KMS-11 (cell line): ENCODE results near the gene ERC2.

ENCODE experiments used
- H2AFZ ChIP-seq: fragments of 200-600 bp; sonication (generic); 2 replicates; pipeline ENCODE4 v1.6.1; 2016; ENCODE audit warnings: antibody characterized with exemption, mixed run types, low read depth
- H3K27ac ChIP-seq: fragments of 200-600 bp; sonication (generic); 2 replicates; pipeline ENCODE4 v1.6.1; 2016; ENCODE audit warnings: mild to moderate bottlenecking, mixed run types
- H3K27me3 ChIP-seq: fragments of 200-600 bp; sonication (generic); 2 replicates; pipeline ENCODE4 v1.6.1; 2017; ENCODE audit warnings: mild to moderate bottlenecking, low read depth, mixed run types, moderate library complexity; ENCODE audit not compliant: insufficient read depth
- H3K36me3 ChIP-seq: fragments of 200-600 bp; sonication (generic); 2 replicates; pipeline ENCODE4 v1.6.1; 2017; ENCODE audit warnings: mild to moderate bottlenecking, mixed run types; ENCODE audit not compliant: insufficient read depth
- H3K4me1 ChIP-seq: fragments of 200-600 bp; sonication (generic); 2 replicates; pipeline ENCODE4 v1.6.1; 2016; ENCODE audit warnings: mild to moderate bottlenecking, low read depth, mixed run types; ENCODE audit not compliant: poor library complexity, severe bottlenecking
- H3K4me2 ChIP-seq: fragments of 200-600 bp; sonication (generic); 2 replicates; pipeline ENCODE4 v1.7.0; 2016; ENCODE audit warnings: mild to moderate bottlenecking, mixed run types
- H3K4me3 ChIP-seq: fragments of 200-600 bp; sonication (generic); IDR thresholded peaks from 2 replicates; pipeline ENCODE4 v1.6.1; 2017; ENCODE audit warnings: low read depth, low read length, mixed read lengths; ENCODE audit not compliant: insufficient read depth
- H3K79me2 ChIP-seq: fragments of 200-600 bp; sonication (generic); 2 replicates; pipeline ENCODE4 v1.6.1; 2016; ENCODE audit warnings: low read depth, mixed run types; ENCODE audit not compliant: insufficient read depth
- H3K9ac ChIP-seq: fragments of 200-600 bp; sonication (generic); 2 replicates; pipeline ENCODE4 v1.6.1; 2016; ENCODE audit warnings: mild to moderate bottlenecking, mixed run types
- H4K20me1 ChIP-seq: fragments of 200-600 bp; sonication (generic); 2 replicates; pipeline ENCODE4 v1.6.1; 2016; ENCODE audit warnings: mild to moderate bottlenecking, mixed run types; ENCODE audit not compliant: insufficient read depth
- CTCF ChIP-seq: fragments of 200-600 bp; sonication (generic); conservative IDR thresholded peaks from 2 replicates; pipeline ENCODE4 v1.6.1; 2017; ENCODE audit warnings: low read depth, mild to moderate bottlenecking, antibody characterized with exemption, low read length, moderate library complexity, mixed read lengths

ERC2 gene

GRCh38 chr3:55731741-55732140 lies 736.5 kb downstream of the ERC2 start:
- H3K4me2 ChIP-seq, result no peak overlapping the region
- H3K4me1 ChIP-seq, result no peaks in the 10 kb centered on the region
- no peak overlapping the region for H3K9ac ChIP-seq
- H3K27ac ChIP-seq, result no peak overlapping the region
- no peak overlapping the region for H2AFZ ChIP-seq
- no peak overlapping the region for H3K4me3 ChIP-seq
- no peaks in the 10 kb centered on the region for H4K20me1 ChIP-seq
- H3K27me3 ChIP-seq, result no peaks in the 10 kb centered on the region
- no peak for TF ChIP-seq CTCF
- H3K36me3 ChIP-seq, result no peaks in the 10 kb centered on the region
- no peaks in the 10 kb centered on the region for H3K79me2 ChIP-seq

- Histone ChIP-seq H4K20me1 (no peaks in the 10 kb centered on the region), H2AFZ (no peak overlapping the region), H3K27me3 (no peaks in the 10 kb centered on the region), H3K79me2 (no peaks in the 10 kb centered on the region), H3K4me3 (no peak overlapping the region), H3K27ac (no peak overlapping the region), H3K9ac (no peak overlapping the region), H3K4me1 (no peaks in the 10 kb centered on the region), H3K4me2 (no peak overlapping the region), H3K36me3 (no peaks in the 10 kb centered on the region)
- no peak for TF ChIP-seq CTCF
Observed at GRCh38 chr3:55729546-55729945, 738.7 kb downstream of the ERC2 start.

- Histone ChIP-seq H4K20me1 (no peaks in the 10 kb centered on the region), H2AFZ (no peak overlapping the region), H3K4me3 (no peak overlapping the region), H3K4me2 (no peak overlapping the region), H3K27me3 (no peaks in the 10 kb centered on the region), H3K36me3 (no peaks in the 10 kb centered on the region), H3K4me1 (no peaks in the 10 kb centered on the region), H3K9ac (no peak overlapping the region), H3K27ac (no peak overlapping the region), H3K79me2 (no peaks in the 10 kb centered on the region)
- no peak for TF ChIP-seq CTCF
Observed at GRCh38 chr3:55728461-55729100, 739.7 kb downstream of the ERC2 start.

- no peak overlapping the region for H3K4me2 ChIP-seq
- H3K9ac ChIP-seq, result no peak overlapping the region
- H4K20me1 ChIP-seq, result no peaks in the 10 kb centered on the region
- H3K4me1 ChIP-seq, result peaks cover 6% of the 10 kb centered on the region
- H2AFZ ChIP-seq, result no peak overlapping the region
- no peak overlapping the region for H3K4me3 ChIP-seq
- no peaks in the 10 kb centered on the region for H3K36me3 ChIP-seq
- H3K79me2 ChIP-seq, result no peaks in the 10 kb centered on the region
- H3K27me3 ChIP-seq, result no peaks in the 10 kb centered on the region
- H3K27ac ChIP-seq, result no peak overlapping the region
- TF ChIP-seq CTCF, result no peak
Observed at GRCh38 chr3:55726501-55726775, 741.8 kb downstream of the ERC2 start.
